Lower lobe of right lung (tissue), 2 donors: ENCODE measurements around the gene THEMIS2. TPM values are rescaled to one million over a fixed set of nuclear protein-coding genes. Genes with fewer than 3 reads are reported as not detected.

Source experiments
- ATAC-seq, 2 donors: fragments of 200-7000 bp; cut with Tn5 transposase; one replicate each; pipeline ENCODE4 v1.9.1; 2020 to 2022; ENCODE audit warnings: mild to moderate bottlenecking in 2 of 2, moderate library complexity in 2 of 2
- DNase-seq: peaks from one replicate; pipeline ENCODE4 v3.0.0-alpha.2; 2020
- H3K27ac ChIP-seq: fragments of 200-600 bp; one replicate; pipeline ENCODE4 v1.8.0; 2022
- H3K27me3 ChIP-seq: fragments of 200-600 bp; one replicate; pipeline ENCODE4 v1.8.0; 2022; ENCODE audit warnings: low read depth
- H3K36me3 ChIP-seq: fragments of 200-600 bp; one replicate; pipeline ENCODE4 v1.8.0; 2022; ENCODE audit warnings: mild to moderate bottlenecking
- H3K4me1 ChIP-seq: fragments of 200-600 bp; one replicate; pipeline ENCODE4 v1.8.0; 2022
- H3K4me3 ChIP-seq: fragments of 200-600 bp; one replicate; pipeline ENCODE4 v1.8.0; 2022; ENCODE audit warnings: mild to moderate bottlenecking
- H3K9me3 ChIP-seq: fragments of 200-600 bp; one replicate; pipeline ENCODE4 v1.8.0; 2022
- intact Hi-C: fragments of 100-400 bp; cut with DNase I; formaldehyde crosslinking; loops from one replicate; pipeline ENCODE4 v1.11.0; 2022
- total RNA-seq: library from RNA; stranded (reverse); fragmentation: NEBNext Ultra II Directional; extraction: Animal tissue kit (Norgen Biotek cat#: 25700); gene quantifications from one replicate; pipeline ENCODE4 v1.2.1, GENCODE V29; 2021
- TF ChIP-seq, protein P1 (sequence below): fragments of 200-600 bp; IDR thresholded peaks from one replicate; pipeline ENCODE4 v1.8.0; 2022; ENCODE audit warnings: antibody characterized with exemption, mild to moderate bottlenecking
- donor health status: DM: no; HTN: yes; CAD: no; lungs with severe emphysema.

Gene THEMIS2
- total RNA-seq, 1 donor from 2014 or later, result 161 TPM

DNA sequence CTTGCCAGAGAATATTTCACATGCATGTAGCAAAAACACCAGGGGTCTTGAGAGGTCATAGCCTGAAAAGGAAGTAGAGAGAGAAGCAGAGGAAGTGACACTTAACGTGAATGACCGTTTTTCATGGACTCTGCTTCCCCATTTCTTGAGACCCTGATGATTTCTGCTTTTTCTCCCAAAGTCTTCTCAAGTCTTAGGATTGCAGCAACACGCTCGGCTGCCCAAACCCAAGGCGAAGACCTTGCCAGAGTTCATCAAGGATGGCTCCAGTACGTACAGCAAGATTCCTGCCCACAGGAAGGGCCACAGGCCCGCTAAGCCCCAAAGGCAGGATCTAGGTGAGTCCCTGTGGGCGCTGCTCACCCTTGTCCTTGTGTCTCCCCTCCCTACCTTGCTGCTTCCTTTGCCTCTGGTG is 12.8 kb downstream of the THEMIS2 start:
- H3K9me3 ChIP-seq, result no peaks in the 10 kb centered on the region
- ATAC-seq (peak; percentile 63 to 69), DNase-seq (no peak)
- intact Hi-C loops, result no loop called here
- no peak overlapping the region for H3K4me3 ChIP-seq
- peaks cover 81% of the 10 kb centered on the region for H3K36me3 ChIP-seq
- peaks cover 54% of the 10 kb centered on the region for H3K4me1 ChIP-seq
- no peaks in the 10 kb centered on the region for H3K27me3 ChIP-seq
- H3K27ac ChIP-seq, result peak overlapping the region; percentile 75
- TF ChIP-seq, protein P1, sequence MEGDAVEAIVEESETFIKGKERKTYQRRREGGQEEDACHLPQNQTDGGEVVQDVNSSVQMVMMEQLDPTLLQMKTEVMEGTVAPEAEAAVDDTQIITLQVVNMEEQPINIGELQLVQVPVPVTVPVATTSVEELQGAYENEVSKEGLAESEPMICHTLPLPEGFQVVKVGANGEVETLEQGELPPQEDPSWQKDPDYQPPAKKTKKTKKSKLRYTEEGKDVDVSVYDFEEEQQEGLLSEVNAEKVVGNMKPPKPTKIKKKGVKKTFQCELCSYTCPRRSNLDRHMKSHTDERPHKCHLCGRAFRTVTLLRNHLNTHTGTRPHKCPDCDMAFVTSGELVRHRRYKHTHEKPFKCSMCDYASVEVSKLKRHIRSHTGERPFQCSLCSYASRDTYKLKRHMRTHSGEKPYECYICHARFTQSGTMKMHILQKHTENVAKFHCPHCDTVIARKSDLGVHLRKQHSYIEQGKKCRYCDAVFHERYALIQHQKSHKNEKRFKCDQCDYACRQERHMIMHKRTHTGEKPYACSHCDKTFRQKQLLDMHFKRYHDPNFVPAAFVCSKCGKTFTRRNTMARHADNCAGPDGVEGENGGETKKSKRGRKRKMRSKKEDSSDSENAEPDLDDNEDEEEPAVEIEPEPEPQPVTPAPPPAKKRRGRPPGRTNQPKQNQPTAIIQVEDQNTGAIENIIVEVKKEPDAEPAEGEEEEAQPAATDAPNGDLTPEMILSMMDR, result no peak

- Histone ChIP-seq H3K36me3 (peaks cover 81% of the 10 kb centered on the region), H3K27me3 (no peaks in the 10 kb centered on the region), H3K4me1 (peaks cover 58% of the 10 kb centered on the region), H3K9me3 (no peaks in the 10 kb centered on the region), H3K27ac (peak overlapping the region; percentile 75), H3K4me3 (peak overlapping the region; percentile 6)
- ATAC-seq (peak; percentile 60 to 71), DNase-seq (no peak)
- intact Hi-C loops, result no loop called here
- TF ChIP-seq, protein P1, result no peak
Observed at GRCh38 chr1:27885621-27886352, 13.4 kb downstream of the THEMIS2 start.

DNA sequence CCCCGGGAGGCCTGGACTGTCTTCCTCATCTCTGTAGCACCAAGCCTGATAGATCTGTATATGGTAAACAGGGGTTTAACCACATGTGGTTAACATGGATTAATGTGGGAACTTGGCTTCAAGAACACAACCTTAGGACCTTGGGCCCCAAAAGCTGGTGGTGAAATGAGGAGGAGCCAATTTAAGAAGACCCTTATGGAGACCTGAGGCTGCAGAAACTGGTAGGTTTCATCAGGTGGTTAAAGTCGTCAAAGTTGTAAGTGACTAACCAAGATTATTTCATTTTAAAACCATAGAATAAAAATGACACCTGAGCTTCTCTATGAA is 14.0 kb downstream of the THEMIS2 start:
- peak overlapping the region; percentile 75 for H3K27ac ChIP-seq
- intact Hi-C loops, result no loop called here
- ATAC-seq, result no peak
- TF ChIP-seq, protein P1, result no peak
- H3K4me1 ChIP-seq, result peaks cover 61% of the 10 kb centered on the region
- DNase-seq, result no peak
- H3K4me3 ChIP-seq, result peak overlapping the region; percentile 6
- H3K36me3 ChIP-seq, result peaks cover 81% of the 10 kb centered on the region
- H3K9me3 ChIP-seq, result no peaks in the 10 kb centered on the region
- H3K27me3 ChIP-seq, result no peaks in the 10 kb centered on the region

GRCh38 chr1:27886744-27887143 is 14.4 kb downstream of the THEMIS2 start:
- Histone ChIP-seq H3K27me3 (no peaks in the 10 kb centered on the region), H3K4me1 (peaks cover 65% of the 10 kb centered on the region), H3K27ac (peak overlapping the region; percentile 43), H3K9me3 (no peaks in the 10 kb centered on the region), H3K4me3 (no peak overlapping the region), H3K36me3 (peaks cover 81% of the 10 kb centered on the region)
- ATAC-seq (no peak), DNase-seq (no peak)
- TF ChIP-seq, protein P1, result no peak
- intact Hi-C loops, result no loop called here

DNA sequence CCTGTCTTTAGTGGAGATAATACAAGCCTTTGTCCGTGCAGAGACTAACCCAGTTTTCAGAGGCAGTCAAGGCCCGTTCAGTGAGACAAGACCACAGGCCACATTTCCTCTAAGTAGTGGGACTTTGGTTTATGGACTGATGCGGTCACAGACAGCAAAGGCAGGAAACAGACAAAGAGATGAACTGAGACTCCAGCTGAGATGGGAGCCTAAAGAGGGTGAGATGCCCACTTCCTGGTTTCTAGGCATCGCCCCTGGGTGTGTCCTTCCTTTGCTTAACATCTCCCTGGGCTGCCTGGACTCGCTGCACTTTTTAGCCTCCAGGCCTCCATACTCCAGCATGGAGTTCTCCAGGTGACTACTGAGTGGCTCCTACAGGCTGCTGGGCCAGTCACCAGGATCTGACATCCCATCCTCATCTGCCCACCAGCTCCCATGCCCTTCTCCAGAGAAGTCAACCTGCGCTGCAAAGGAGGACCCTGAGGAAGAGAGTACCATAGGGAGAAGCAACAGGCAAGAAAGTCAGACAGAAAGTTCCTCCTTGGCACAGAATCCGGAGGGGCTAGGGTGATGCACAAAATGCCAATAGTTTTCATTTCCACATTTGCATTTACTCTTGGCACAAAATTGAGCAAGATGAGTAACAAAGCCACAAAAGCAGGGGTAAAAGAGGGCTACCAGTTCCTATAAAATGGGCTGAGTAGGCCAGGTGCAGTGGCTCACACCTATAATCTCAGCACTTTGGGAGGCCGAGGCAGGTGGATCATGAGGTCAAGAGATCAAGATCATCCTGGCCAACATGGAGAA is 15.1 kb downstream of the THEMIS2 start:
- peak overlapping the region; percentile 56 for H3K27ac ChIP-seq

More for the DNA sequence above, 15.1 kb downstream of the THEMIS2 start:
- H3K4me1 ChIP-seq, result peaks cover 67% of the 10 kb centered on the region
- DNase-seq, result no peak
- no peaks in the 10 kb centered on the region for H3K9me3 ChIP-seq
- no peaks in the 10 kb centered on the region for H3K27me3 ChIP-seq
- H3K36me3 ChIP-seq, result peaks cover 81% of the 10 kb centered on the region
- ATAC-seq, result peak; percentile 25 to 39
- no peak overlapping the region for H3K4me3 ChIP-seq
- TF ChIP-seq, protein P1, result no peak
- intact Hi-C loops, result no loop called here
